HAP-1 (cell line): ENCODE results near the gene DIS3L2.

Source experiments
- DNase-seq, 2 experiments: peaks; one replicate each; pipeline ENCODE4 v3.0.0-alpha.2; 2016 to 2020; ENCODE audit warnings: low spot score in 2 of 2
- H3K27me3 ChIP-seq: fragments of 250-450 bp; sonication (Bioruptor Pico); 2 replicates; pipeline ENCODE4 v1.5.1; 2020; ENCODE audit warnings: low read depth, mild to moderate bottlenecking, moderate library complexity
- H3K36me3 ChIP-seq: fragments of 250-450 bp; sonication (Bioruptor Pico); replicated peaks from 2 replicates; pipeline ENCODE4 v1.5.1; 2020; ENCODE audit warnings: mild to moderate bottlenecking
- H3K4me1 ChIP-seq: fragments of 250-450 bp; sonication (Bioruptor Pico); 2 replicates; pipeline ENCODE4 v1.5.1; 2020; ENCODE audit warnings: mild to moderate bottlenecking
- H3K4me3 ChIP-seq: fragments of 250-450 bp; sonication (Bioruptor Pico); 2 replicates; pipeline ENCODE4 v1.5.1; 2020; ENCODE audit warnings: mild to moderate bottlenecking, moderate library complexity
- H3K9me3 ChIP-seq: fragments of 250-450 bp; sonication (Bioruptor Pico); 2 replicates; pipeline ENCODE4 v1.5.1; 2020; ENCODE audit warnings: mild to moderate bottlenecking, moderate library complexity
- in situ Hi-C: fragments of 300-500 bp; cut with MboI; formaldehyde crosslinking; loops from 3 replicates; pipeline ENCODE4 v1.14.3; 2020; ENCODE audit warnings: low sequenced_read_pairs, inconsistent platforms, mixed read lengths

DIS3L2 gene

DNA sequence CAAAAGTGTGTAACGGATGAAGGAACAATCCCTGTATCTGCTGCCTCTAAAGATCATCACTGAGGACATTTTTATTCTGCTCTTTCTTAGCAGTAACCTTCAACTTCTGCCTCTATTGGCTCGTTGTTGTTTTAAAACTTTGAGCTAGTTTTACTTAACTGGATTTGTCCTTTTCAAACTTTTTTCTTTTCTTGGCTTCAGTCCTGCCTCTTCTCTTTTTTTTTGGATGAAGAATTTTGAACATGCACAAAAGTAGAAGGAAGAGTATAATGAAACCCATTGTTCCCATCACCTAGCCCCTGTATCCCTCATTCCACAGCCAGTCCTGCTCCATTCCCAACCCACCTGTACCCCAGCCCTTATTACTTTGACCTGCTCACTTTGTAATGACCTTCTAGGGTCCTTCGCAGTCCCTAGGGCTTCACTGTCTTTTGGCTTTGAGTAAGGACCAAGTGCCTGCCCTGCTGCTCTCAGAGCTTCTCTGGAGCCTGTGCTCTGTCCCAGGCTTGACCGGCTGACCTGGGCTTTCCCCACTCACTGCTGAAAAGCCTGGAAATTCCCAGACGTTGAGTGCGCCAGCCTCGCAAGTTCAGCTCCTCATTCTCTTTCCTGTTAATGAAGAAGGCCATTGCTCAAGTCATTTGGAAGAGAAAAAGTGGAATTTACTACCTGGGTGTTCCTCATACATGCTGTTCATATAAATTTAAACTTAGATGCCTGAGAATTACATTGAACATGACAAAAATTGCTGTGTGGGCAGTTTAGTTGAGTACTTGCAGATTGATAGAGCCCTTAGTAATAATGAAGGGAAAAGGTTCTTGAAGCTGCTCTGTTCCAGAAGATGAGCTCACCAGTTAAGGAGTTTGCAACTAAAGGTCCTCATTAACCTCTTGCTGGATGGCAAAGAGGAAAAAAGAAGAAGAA, 267.7 kb downstream of the DIS3L2 start:
- H3K4me1 ChIP-seq, result no peaks in the 10 kb centered on the region
- in situ Hi-C loops, result no loop called here
- no peaks in the 10 kb centered on the region for H3K27me3 ChIP-seq
- H3K4me3 ChIP-seq, result no peak overlapping the region
- H3K9me3 ChIP-seq, result no peaks in the 10 kb centered on the region
- DNase-seq, result no peak
- H3K36me3 ChIP-seq, result no peaks in the 10 kb centered on the region

DNA sequence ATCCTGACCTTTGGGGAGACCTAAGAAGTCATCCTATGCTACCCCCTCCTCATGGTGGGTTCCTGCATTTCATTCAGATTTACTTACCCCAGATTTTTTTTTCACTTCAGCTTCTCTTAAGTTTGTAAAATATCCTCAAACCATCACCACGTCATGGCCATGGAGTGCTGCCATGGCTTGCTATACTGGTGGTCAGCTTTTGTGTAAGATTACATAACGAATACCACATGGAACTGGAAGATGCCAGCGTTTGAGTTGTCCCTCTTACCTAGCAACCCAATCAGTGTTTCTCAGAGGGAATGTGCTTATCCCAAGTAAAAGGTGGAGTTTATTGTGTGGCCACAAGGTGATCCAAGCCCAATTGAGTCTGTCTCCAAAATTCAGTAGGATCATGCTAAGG, 268.4 kb downstream of the DIS3L2 start:
- Histone ChIP-seq H3K36me3 (no peaks in the 10 kb centered on the region), H3K9me3 (no peaks in the 10 kb centered on the region), H3K4me1 (no peaks in the 10 kb centered on the region), H3K27me3 (no peaks in the 10 kb centered on the region), H3K4me3 (no peak overlapping the region)
- no peak for DNase-seq
- in situ Hi-C loops, result no loop called here

- Histone ChIP-seq H3K9me3 (no peaks in the 10 kb centered on the region), H3K4me3 (no peak overlapping the region), H3K36me3 (no peaks in the 10 kb centered on the region), H3K4me1 (no peaks in the 10 kb centered on the region), H3K27me3 (no peaks in the 10 kb centered on the region)
- in situ Hi-C loops, result no loop called here
- DNase-seq, result peak in 1 of 2 experiments; percentile 51
Observed at GRCh38 chr2:232230560-232230959, 269.0 kb downstream of the DIS3L2 start.

DNA sequence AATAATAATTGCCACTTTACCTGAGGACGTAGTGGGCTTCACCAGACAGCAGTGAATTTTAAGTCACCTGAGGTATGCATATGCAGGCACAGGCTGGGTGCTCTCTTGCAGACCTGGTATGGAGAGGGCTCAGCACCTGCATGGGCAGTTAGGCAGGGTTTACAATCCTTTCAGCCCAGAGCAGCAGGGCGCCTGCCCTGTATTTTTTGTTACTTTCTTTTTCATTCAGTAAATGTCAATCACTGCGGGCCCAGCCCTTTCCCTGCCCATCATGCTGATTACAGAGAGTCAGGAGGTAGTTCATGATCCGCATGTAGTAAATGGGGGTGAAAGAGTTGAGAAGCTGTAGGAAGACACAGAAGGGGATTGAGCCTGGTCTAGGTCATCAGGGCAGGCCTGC, 270.0 kb downstream of the DIS3L2 start:
- H3K4me3 ChIP-seq, result no peak overlapping the region
- no peaks in the 10 kb centered on the region for H3K4me1 ChIP-seq
- no peak for DNase-seq
- H3K27me3 ChIP-seq, result no peaks in the 10 kb centered on the region
- no peaks in the 10 kb centered on the region for H3K9me3 ChIP-seq
- in situ Hi-C loops, result no loop called here
- H3K36me3 ChIP-seq, result no peaks in the 10 kb centered on the region

GRCh38 chr2:232232915-232233314, 271.4 kb downstream of the DIS3L2 start:
- in situ Hi-C loops, result no loop called here
- Histone ChIP-seq H3K4me1 (no peaks in the 10 kb centered on the region), H3K27me3 (no peaks in the 10 kb centered on the region), H3K36me3 (no peaks in the 10 kb centered on the region), H3K4me3 (no peak overlapping the region), H3K9me3 (no peaks in the 10 kb centered on the region)
- no peak for DNase-seq

GRCh38 chr2:232234922-232235615, 273.6 kb downstream of the DIS3L2 start:
- in situ Hi-C loops, result no loop called here
- H3K9me3 ChIP-seq, result no peaks in the 10 kb centered on the region
- H3K4me3 ChIP-seq, result no peak overlapping the region
- H3K27me3 ChIP-seq, result no peaks in the 10 kb centered on the region
- no peaks in the 10 kb centered on the region for H3K4me1 ChIP-seq
- DNase-seq, result no peak
- no peaks in the 10 kb centered on the region for H3K36me3 ChIP-seq

DNA sequence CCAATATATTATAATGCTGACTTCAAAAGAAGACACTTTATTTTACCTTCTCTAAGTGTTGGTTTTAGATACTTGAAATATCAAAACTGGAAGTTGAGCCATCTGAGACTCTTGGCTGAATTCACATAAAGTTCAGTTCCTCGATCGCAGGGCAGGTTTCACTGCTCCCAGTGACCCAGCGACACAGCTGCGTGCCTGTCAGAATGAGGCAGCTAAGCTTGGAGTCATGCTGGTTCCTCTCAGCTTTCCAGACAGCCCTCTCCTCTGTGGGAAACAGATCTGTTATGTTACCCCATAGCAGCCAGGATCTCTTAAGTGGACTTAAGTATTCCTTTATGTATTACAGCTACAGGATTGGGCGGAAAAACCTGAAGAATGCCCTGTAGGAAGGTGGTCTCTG, 274.2 kb downstream of the DIS3L2 start:
- no peak for DNase-seq
- in situ Hi-C loops, result no loop called here
- H3K36me3 ChIP-seq, result no peaks in the 10 kb centered on the region
- H3K4me3 ChIP-seq, result no peak overlapping the region
- H3K27me3 ChIP-seq, result no peaks in the 10 kb centered on the region
- no peaks in the 10 kb centered on the region for H3K9me3 ChIP-seq
- no peaks in the 10 kb centered on the region for H3K4me1 ChIP-seq

GRCh38 chr2:232236200-232236599, 274.7 kb downstream of the DIS3L2 start:
- Histone ChIP-seq H3K9me3 (no peaks in the 10 kb centered on the region), H3K27me3 (no peaks in the 10 kb centered on the region), H3K4me3 (no peak overlapping the region), H3K4me1 (no peaks in the 10 kb centered on the region), H3K36me3 (no peaks in the 10 kb centered on the region)
- in situ Hi-C loops, result no loop called here
- DNase-seq, result no peak

DNA sequence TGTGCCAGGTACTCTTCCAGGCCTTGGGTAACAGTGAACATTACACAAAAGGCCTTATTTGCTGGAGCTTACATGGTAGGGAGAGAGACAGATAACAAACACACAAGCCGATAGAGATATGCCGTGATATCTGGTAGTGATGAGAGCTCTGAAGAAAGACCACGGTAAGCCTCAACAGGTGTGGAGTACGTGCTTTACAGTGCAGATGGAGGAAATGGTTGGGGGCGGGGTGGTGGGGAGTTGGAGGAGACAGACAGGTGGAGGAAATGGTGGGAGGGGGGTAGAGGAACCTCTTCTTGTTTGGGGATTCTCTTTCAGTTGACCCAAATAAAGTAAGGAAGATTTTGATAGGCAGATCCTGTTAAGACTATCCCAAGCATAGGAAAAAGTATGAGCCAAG, 276.0 kb downstream of the DIS3L2 start:
- Histone ChIP-seq H3K36me3 (no peaks in the 10 kb centered on the region), H3K4me1 (no peaks in the 10 kb centered on the region), H3K27me3 (no peaks in the 10 kb centered on the region), H3K9me3 (no peaks in the 10 kb centered on the region), H3K4me3 (no peak overlapping the region)
- no peak for DNase-seq
- in situ Hi-C loops, result no loop called here

- in situ Hi-C loops, result no loop called here
Observed at GRCh38 chr2:232238108-232238507, 276.6 kb downstream of the DIS3L2 start.

GRCh38 chr2:232238596-232238995, 277.1 kb downstream of the DIS3L2 start:
- Histone ChIP-seq H3K9me3 (no peaks in the 10 kb centered on the region), H3K4me3 (no peak overlapping the region)
- in situ Hi-C loops, result no loop called here

More at GRCh38 chr2:232238108-232238507, 276.6 kb downstream of the DIS3L2 start:
- Histone ChIP-seq H3K36me3 (no peaks in the 10 kb centered on the region), H3K4me3 (no peak overlapping the region), H3K4me1 (no peaks in the 10 kb centered on the region), H3K9me3 (no peaks in the 10 kb centered on the region), H3K27me3 (no peaks in the 10 kb centered on the region)
- DNase-seq, result no peak

GRCh38 chr2:232239951-232240681, 278.6 kb downstream of the DIS3L2 start:
- H3K27me3 ChIP-seq, result no peaks in the 10 kb centered on the region
- no peak overlapping the region for H3K4me3 ChIP-seq
- H3K4me1 ChIP-seq, result no peaks in the 10 kb centered on the region
- no peak for DNase-seq
- in situ Hi-C loops, result no loop called here
- no peaks in the 10 kb centered on the region for H3K9me3 ChIP-seq
- no peaks in the 10 kb centered on the region for H3K36me3 ChIP-seq

More at GRCh38 chr2:232238596-232238995, 277.1 kb downstream of the DIS3L2 start:
- H3K4me1 ChIP-seq, result no peaks in the 10 kb centered on the region
- no peak for DNase-seq
- no peaks in the 10 kb centered on the region for H3K36me3 ChIP-seq
- no peaks in the 10 kb centered on the region for H3K27me3 ChIP-seq

GRCh38 chr2:232240906-232241305, 279.4 kb downstream of the DIS3L2 start:
- no peak overlapping the region for H3K4me3 ChIP-seq
- H3K9me3 ChIP-seq, result no peaks in the 10 kb centered on the region
- no peaks in the 10 kb centered on the region for H3K36me3 ChIP-seq
- no peak for DNase-seq
- H3K4me1 ChIP-seq, result no peaks in the 10 kb centered on the region
- in situ Hi-C loops, result no loop called here
- no peaks in the 10 kb centered on the region for H3K27me3 ChIP-seq

- Histone ChIP-seq H3K27me3 (no peaks in the 10 kb centered on the region), H3K36me3 (no peaks in the 10 kb centered on the region), H3K4me3 (no peak overlapping the region), H3K9me3 (no peaks in the 10 kb centered on the region), H3K4me1 (no peaks in the 10 kb centered on the region)
- no peak for DNase-seq
- in situ Hi-C loops, result no loop called here
Observed at GRCh38 chr2:232242316-232242715, 280.8 kb downstream of the DIS3L2 start.
